Vagina (tissue), 2 donors: ENCODE results near the gene NTN3.

ENCODE experiments used
- CTCF ChIP-seq, 3 experiments: fragments of 450-650 bp in 2 of 3; fragments of 200-600 bp in 1 of 3; sonication (generic) in 1 of 3; IDR thresholded peaks; one replicate each; pipeline ENCODE4 v1.5.1; 2017 to 2019; ENCODE audit warnings: antibody characterized with exemption in 3 of 3, mild to moderate bottlenecking in 2 of 3, moderate library complexity in 2 of 3
- POLR2AphosphoS5 ChIP-seq, 2 donors: sonication (generic); formaldehyde crosslinking; IDR thresholded peaks; one replicate each; pipeline ENCODE4 v1.9.0; 2017; ENCODE audit warnings: antibody characterized with exemption in 2 of 2, mild to moderate bottlenecking in 2 of 2, low read depth in 1 of 2; ENCODE audit not compliant: insufficient read depth in 1 of 2

DNA sequence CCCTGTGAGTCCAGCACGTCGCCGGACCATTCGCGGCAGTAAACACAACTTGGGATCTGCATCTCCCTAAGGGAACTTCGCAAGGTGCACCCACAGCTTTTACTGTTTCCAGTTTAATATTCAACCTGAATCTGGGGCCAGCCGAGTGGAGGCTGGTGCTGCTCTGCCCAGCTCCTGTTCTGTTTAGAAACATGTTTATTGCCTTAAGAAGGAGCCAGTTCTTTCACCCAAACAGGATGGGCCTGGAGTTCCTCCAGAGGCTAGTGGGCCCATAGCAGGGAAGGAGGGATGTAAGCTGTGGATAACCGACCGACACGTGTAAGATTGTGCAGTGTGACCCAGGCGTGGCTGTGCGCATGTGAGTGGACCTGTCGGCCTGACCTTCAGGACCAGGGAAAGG is 21.2 kb downstream of the NTN3 start:
- TF ChIP-seq CTCF (IDR thresholded peaks at IDR 0.05) (no peak), POLR2AphosphoS5 (IDR thresholded peaks at IDR 0.05; ENCODE audit: insufficient read depth in 1 of 2, low read depth in 1 of 2) (no peak)
